GM23338 (cell line): ENCODE measurements around the gene TMEM154. TPM values are rescaled to one million over a fixed set of nuclear protein-coding genes. Genes with fewer than 3 reads are reported as not detected.
A peak's percentile ranks its signal among the peaks of the same experiment; 100 is the strongest.

Experiments used
- ATAC-seq: fragments of 200-7000 bp; cut with Tn5 transposase; 3 replicates; pipeline ENCODE4 v1.9.1; 2020
- DNase-seq: peaks from one replicate; pipeline ENCODE4 v3.0.0-alpha.2; 2015; ENCODE audit warnings: low spot score
- H2AFZ ChIP-seq: fragments of 200-600 bp; sonication (generic); 2 replicates; pipeline ENCODE4 v1.8.0; 2016; ENCODE audit warnings: antibody characterized with exemption, mild to moderate bottlenecking, moderate library complexity
- H3F3A ChIP-seq: fragments of 200-600 bp; sonication (generic); replicated peaks from 2 replicates; pipeline ENCODE4 v1.8.0; 2017; ENCODE audit warnings: antibody characterized with exemption, mixed run types, low read depth
- H3K27ac ChIP-seq: fragments of 200-600 bp; sonication (generic); 2 replicates; pipeline ENCODE4 v1.6.1; 2016; ENCODE audit warnings: low read depth
- H3K27me3 ChIP-seq: fragments of 200-600 bp; sonication (generic); 2 replicates; pipeline ENCODE4 v1.8.0; 2016; ENCODE audit warnings: mild to moderate bottlenecking, mixed run types, moderate library complexity; ENCODE audit not compliant: insufficient read depth
- H3K36me3 ChIP-seq: fragments of 200-600 bp; sonication (generic); 2 replicates; pipeline ENCODE4 v1.8.0; 2016; ENCODE audit warnings: mild to moderate bottlenecking; ENCODE audit not compliant: insufficient read depth
- H3K4me1 ChIP-seq: fragments of 200-600 bp; sonication (generic); 2 replicates; pipeline ENCODE4 v1.8.0; 2016; ENCODE audit warnings: mild to moderate bottlenecking, moderate library complexity; ENCODE audit not compliant: insufficient read depth
- H3K4me2 ChIP-seq: fragments of 200-600 bp; sonication (generic); 2 replicates; pipeline ENCODE4 v1.7.1; 2017; ENCODE audit warnings: mixed run types
- H3K4me3 ChIP-seq: fragments of 200-600 bp; sonication (generic); 2 replicates; pipeline ENCODE4 v1.6.1; 2016; ENCODE audit warnings: mixed run types
- H3K79me2 ChIP-seq: fragments of 200-600 bp; sonication (generic); replicated peaks from 2 replicates; pipeline ENCODE4 v1.8.0; 2017; ENCODE audit warnings: mild to moderate bottlenecking; ENCODE audit not compliant: insufficient read depth
- H3K9me2 ChIP-seq: fragments of 200-600 bp; sonication (generic); 2 replicates; pipeline ENCODE4 v1.8.0; 2017; ENCODE audit not compliant: insufficient read depth
- H4K20me1 ChIP-seq: fragments of 200-600 bp; sonication (generic); replicated peaks from 2 replicates; pipeline ENCODE4 v1.8.0; 2017; ENCODE audit warnings: mild to moderate bottlenecking; ENCODE audit not compliant: insufficient read depth
- H3K27ac Mint-ChIP-seq: 2 replicates; pipeline ENCODE4 v1.8.0; 2020; ENCODE audit warnings: inconsistent platforms, mild to moderate bottlenecking, moderate library complexity, mixed read lengths
- H3K27me3 Mint-ChIP-seq: 3 replicates; pipeline ENCODE4 v1.8.0; 2022; ENCODE audit warnings: low read depth, mild to moderate bottlenecking, moderate library complexity, mixed read lengths, inconsistent platforms; ENCODE audit not compliant: insufficient read depth, poor library complexity
- H3K36me3 Mint-ChIP-seq: 3 replicates; pipeline ENCODE4 v1.8.0; 2021; ENCODE audit warnings: low read depth, mild to moderate bottlenecking, inconsistent platforms, moderate library complexity, mixed read lengths
- H3K4me1 Mint-ChIP-seq: 3 replicates; pipeline ENCODE4 v1.8.0; 2020; ENCODE audit warnings: mild to moderate bottlenecking, inconsistent platforms, mixed read lengths
- H3K4me3 Mint-ChIP-seq: 3 replicates; pipeline ENCODE4 v1.8.0; 2021; ENCODE audit warnings: moderate library complexity, mild to moderate bottlenecking, inconsistent platforms, mixed read lengths
- H3K9me3 Mint-ChIP-seq: 3 replicates; pipeline ENCODE4 v1.8.0; 2020; ENCODE audit warnings: moderate library complexity, mild to moderate bottlenecking, inconsistent platforms, mixed read lengths
- CREB1 ChIP-seq: fragments of 250-450 bp; sonication (Bioruptor Pico); IDR thresholded peaks from 2 replicates; pipeline ENCODE4 v1.5.0; 2020; ENCODE audit warnings: low read depth, mild to moderate bottlenecking, moderate library complexity
- EZH2 ChIP-seq: fragments of 200-600 bp; sonication (generic); IDR thresholded peaks from one replicate; pipeline ENCODE4 v1.8.0; 2017; ENCODE audit warnings: antibody characterized with exemption, mild to moderate bottlenecking, low read depth; ENCODE audit not compliant: unreplicated experiment
- JUNB ChIP-seq: IDR thresholded peaks from one replicate; pipeline ENCODE4 v1.6.1; 2016; ENCODE audit warnings: antibody characterized with exemption; ENCODE audit not compliant: unreplicated experiment
- NANOG ChIP-seq: IDR thresholded peaks from 2 replicates; pipeline ENCODE4 v1.6.1; 2016; ENCODE audit warnings: antibody characterized with exemption, borderline replicate concordance
- STAT1 ChIP-seq: IDR thresholded peaks from one replicate; pipeline ENCODE4 v1.6.1; 2016; ENCODE audit warnings: antibody characterized with exemption; ENCODE audit not compliant: unreplicated experiment
- ZNF114 ChIP-seq: fragments of 250-450 bp; sonication (Bioruptor Pico); IDR thresholded peaks from 2 replicates; pipeline ENCODE4 v1.5.0; 2020; ENCODE audit warnings: mild to moderate bottlenecking, moderate library complexity
- ZNF331 ChIP-seq: fragments of 250-450 bp; sonication (Bioruptor Pico); IDR thresholded peaks from 2 replicates; pipeline ENCODE4 v1.5.0; 2020; ENCODE audit warnings: low read depth, mild to moderate bottlenecking, moderate library complexity
- polyA plus RNA-seq: library from polyadenylated mRNA; unstranded; fragments of >200 nt; fragmentation: Nextera tagmentation; extraction: Ambion mirVana; gene quantifications from 2 replicates; pipeline ENCODE4 v1.2.1, GENCODE V29; 2016
- total RNA-seq: library from RNA; depleted of rRNA; stranded (reverse); fragments of >200 nt; shearing (Covaris generic); gene quantifications from 2 replicates; pipeline ENCODE4 v1.2.3, GENCODE V29; 2014
- TF ChIP-seq, protein P1 (sequence below), 2 experiments: fragments of 200-600 bp in 1 of 2; sonication (generic) in 1 of 2; conservative IDR thresholded peaks; 2 replicates each; pipeline versions ENCODE4 v1.5.1 to v1.6.1; 2016 to 2017; ENCODE audit warnings: antibody characterized with exemption in 2 of 2, low read depth in 2 of 2, mild to moderate bottlenecking in 2 of 2, moderate library complexity in 1 of 2
- TF ChIP-seq, protein P2 (sequence below): IDR thresholded peaks from 2 replicates; pipeline ENCODE4 v1.6.1; 2016; ENCODE audit warnings: antibody characterized with exemption
- TF ChIP-seq, protein P3 (sequence below): fragments of 250-450 bp; sonication (Bioruptor Pico); IDR thresholded peaks from 2 replicates; pipeline ENCODE4 v1.5.0; 2020; ENCODE audit warnings: mild to moderate bottlenecking, moderate library complexity

TMEM154 gene
- total and polyA plus RNA-seq, 2 experiments from 2014 or later: 1.0 to 1.7 TPM

DNA sequence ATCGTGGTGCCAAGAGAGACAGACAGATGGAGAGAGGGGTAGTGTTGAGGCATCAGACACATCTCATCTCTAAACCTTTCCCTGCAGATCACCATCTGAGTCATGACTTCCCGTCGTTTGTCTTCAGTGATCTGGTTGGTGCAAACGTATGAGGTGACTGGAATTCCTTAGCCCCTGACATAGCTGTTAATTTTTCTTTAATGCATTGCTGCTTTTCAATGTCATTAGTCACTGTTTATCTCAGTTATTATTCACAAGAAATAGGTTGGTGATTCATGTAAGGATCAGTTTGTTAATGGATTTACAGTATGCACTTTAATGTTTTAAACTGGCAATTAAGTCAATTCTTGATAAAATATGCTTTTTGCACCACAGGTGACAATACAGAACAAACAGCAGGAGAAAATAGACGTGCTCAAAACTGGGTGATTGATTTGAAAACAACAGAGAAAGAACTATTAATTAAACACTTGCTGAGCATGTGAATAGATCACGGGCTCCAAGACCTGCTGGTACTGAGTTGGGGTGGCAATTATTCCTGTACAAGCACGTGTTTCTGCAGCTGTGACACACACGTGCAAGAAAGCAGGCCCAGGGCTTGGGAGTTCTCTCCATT lies 1.3 kb upstream of the TMEM154 start:
- no peak overlapping the region for H3K27ac Mint-ChIP-seq
- Histone ChIP-seq H3K36me3 (no peaks in the 10 kb centered on the region), H3K27me3 (peaks cover 20% of the 10 kb centered on the region), H3K27ac (no peak overlapping the region), H3K4me1 (peaks cover 39% of the 10 kb centered on the region), H3K4me2 (0 out of 2 replicates have a peak overlapping the region, but pooled peaks have one; percentile 86), H3K79me2 (no peaks in the 10 kb centered on the region), H3K4me3 (no peak overlapping the region), H2AFZ (peak overlapping the region; percentile 94), H3F3A (no peaks in the 10 kb centered on the region), H3K9me2 (no peaks in the 10 kb centered on the region), H4K20me1 (no peaks in the 10 kb centered on the region)
- H3K27me3 Mint-ChIP-seq: peaks cover 26% of the 10 kb centered on the region
- no peak for ATAC-seq
- TF ChIP-seq EZH2: no peak
- TF ChIP-seq, protein P1, sequence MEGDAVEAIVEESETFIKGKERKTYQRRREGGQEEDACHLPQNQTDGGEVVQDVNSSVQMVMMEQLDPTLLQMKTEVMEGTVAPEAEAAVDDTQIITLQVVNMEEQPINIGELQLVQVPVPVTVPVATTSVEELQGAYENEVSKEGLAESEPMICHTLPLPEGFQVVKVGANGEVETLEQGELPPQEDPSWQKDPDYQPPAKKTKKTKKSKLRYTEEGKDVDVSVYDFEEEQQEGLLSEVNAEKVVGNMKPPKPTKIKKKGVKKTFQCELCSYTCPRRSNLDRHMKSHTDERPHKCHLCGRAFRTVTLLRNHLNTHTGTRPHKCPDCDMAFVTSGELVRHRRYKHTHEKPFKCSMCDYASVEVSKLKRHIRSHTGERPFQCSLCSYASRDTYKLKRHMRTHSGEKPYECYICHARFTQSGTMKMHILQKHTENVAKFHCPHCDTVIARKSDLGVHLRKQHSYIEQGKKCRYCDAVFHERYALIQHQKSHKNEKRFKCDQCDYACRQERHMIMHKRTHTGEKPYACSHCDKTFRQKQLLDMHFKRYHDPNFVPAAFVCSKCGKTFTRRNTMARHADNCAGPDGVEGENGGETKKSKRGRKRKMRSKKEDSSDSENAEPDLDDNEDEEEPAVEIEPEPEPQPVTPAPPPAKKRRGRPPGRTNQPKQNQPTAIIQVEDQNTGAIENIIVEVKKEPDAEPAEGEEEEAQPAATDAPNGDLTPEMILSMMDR (conservative IDR thresholded peaks at IDR 0.05; ENCODE audit: low read depth in 2 of 2): no peak
- no peak for TF ChIP-seq STAT1
- no peak for TF ChIP-seq ZNF331 (CRISPR knock-in tag)
- TF ChIP-seq JUNB: no peak
- no peak for TF ChIP-seq NANOG
- TF ChIP-seq, protein P2, sequence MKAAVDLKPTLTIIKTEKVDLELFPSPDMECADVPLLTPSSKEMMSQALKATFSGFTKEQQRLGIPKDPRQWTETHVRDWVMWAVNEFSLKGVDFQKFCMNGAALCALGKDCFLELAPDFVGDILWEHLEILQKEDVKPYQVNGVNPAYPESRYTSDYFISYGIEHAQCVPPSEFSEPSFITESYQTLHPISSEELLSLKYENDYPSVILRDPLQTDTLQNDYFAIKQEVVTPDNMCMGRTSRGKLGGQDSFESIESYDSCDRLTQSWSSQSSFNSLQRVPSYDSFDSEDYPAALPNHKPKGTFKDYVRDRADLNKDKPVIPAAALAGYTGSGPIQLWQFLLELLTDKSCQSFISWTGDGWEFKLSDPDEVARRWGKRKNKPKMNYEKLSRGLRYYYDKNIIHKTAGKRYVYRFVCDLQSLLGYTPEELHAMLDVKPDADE: no peak
- TF ChIP-seq, protein P3, sequence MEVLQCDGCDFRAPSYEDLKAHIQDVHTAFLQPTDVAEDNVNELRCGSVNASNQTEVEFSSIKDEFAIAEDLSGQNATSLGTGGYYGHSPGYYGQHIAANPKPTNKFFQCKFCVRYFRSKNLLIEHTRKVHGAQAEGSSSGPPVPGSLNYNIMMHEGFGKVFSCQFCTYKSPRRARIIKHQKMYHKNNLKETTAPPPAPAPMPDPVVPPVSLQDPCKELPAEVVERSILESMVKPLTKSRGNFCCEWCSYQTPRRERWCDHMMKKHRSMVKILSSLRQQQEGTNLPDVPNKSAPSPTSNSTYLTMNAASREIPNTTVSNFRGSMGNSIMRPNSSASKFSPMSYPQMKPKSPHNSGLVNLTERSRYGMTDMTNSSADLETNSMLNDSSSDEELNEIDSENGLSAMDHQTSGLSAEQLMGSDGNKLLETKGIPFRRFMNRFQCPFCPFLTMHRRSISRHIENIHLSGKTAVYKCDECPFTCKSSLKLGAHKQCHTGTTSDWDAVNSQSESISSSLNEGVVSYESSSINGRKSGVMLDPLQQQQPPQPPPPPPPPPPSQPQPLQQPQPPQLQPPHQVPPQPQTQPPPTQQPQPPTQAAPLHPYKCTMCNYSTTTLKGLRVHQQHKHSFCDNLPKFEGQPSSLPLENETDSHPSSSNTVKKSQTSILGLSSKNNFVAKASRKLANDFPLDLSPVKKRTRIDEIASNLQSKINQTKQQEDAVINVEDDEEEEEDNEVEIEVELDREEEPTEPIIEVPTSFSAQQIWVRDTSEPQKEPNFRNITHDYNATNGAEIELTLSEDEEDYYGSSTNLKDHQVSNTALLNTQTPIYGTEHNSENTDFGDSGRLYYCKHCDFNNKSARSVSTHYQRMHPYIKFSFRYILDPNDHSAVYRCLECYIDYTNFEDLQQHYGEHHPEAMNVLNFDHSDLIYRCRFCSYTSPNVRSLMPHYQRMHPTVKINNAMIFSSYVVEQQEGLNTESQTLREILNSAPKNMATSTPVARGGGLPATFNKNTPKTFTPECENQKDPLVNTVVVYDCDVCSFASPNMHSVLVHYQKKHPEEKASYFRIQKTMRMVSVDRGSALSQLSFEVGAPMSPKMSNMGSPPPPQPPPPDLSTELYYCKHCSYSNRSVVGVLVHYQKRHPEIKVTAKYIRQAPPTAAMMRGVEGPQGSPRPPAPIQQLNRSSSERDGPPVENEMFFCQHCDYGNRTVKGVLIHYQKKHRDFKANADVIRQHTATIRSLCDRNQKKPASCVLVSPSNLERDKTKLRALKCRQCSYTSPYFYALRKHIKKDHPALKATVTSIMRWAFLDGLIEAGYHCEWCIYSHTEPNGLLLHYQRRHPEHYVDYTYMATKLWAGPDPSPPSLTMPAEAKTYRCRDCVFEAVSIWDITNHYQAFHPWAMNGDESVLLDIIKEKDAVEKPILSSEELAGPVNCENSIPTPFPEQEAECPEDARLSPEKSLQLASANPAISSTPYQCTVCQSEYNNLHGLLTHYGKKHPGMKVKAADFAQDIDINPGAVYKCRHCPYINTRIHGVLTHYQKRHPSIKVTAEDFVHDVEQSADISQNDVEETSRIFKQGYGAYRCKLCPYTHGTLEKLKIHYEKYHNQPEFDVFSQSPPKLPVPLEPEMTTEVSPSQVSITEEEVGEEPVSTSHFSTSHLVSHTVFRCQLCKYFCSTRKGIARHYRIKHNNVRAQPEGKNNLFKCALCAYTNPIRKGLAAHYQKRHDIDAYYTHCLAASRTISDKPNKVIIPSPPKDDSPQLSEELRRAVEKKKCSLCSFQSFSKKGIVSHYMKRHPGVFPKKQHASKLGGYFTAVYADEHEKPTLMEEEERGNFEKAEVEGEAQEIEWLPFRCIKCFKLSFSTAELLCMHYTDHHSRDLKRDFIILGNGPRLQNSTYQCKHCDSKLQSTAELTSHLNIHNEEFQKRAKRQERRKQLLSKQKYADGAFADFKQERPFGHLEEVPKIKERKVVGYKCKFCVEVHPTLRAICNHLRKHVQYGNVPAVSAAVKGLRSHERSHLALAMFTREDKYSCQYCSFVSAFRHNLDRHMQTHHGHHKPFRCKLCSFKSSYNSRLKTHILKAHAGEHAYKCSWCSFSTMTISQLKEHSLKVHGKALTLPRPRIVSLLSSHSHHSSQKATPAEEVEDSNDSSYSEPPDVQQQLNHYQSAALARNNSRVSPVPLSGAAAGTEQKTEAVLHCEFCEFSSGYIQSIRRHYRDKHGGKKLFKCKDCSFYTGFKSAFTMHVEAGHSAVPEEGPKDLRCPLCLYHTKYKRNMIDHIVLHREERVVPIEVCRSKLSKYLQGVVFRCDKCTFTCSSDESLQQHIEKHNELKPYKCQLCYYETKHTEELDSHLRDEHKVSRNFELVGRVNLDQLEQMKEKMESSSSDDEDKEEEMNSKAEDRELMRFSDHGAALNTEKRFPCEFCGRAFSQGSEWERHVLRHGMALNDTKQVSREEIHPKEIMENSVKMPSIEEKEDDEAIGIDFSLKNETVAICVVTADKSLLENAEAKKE (CRISPR knock-in tag): no peak
- no peak for TF ChIP-seq ZNF114 (CRISPR knock-in tag)
- TF ChIP-seq CREB1 (CRISPR knock-in tag): no peak
- DNase-seq: no peak
- H3K36me3 Mint-ChIP-seq: no peaks in the 10 kb centered on the region; the same call in 2 of the 3 replicates
- no peaks in the 10 kb centered on the region for H3K9me3 Mint-ChIP-seq
- H3K4me3 Mint-ChIP-seq: peak overlapping the region; percentile 18; the same call in 1 of the 3 replicates
- H3K4me1 Mint-ChIP-seq: peaks cover 32% of the 10 kb centered on the region
